ENCODE results near the gene POP4. TPM values are rescaled to one million over a fixed set of nuclear protein-coding genes. Genes with fewer than 3 reads are reported as not detected.

Gene POP4
- total and polyA plus RNA-seq, 2 donors (not counting 3 experiments of a cell fraction or from before 2014, with no cell fraction given) = 56.2 to 64.4 TPM

GRCh38 chr19:29650772-29651387 lies 44.8 kb downstream of the POP4 start:
- dilution Hi-C loops (cut with MboI; ENCODE audit: extremely low pct_ligation_motif_present, low sequenced_read_pairs) (no loop called here), intact Hi-C loops (cut with micrococcal nuclease) (no loop called here)
- FAIRE-seq (no peak), DNase-seq (ENCODE audit: low read depth, low spot score) (no peak)
- Histone ChIP-seq H3K4me3 (replicated peaks in 1 of 3; ENCODE audit: insufficient read depth in 1 of 3, low read depth in 1 of 3, low read length in 3 of 3) (no peak overlapping the region), H3K9me3 (replicated peaks; ENCODE audit: control insufficient read depth, insufficient read depth, low read length) (no peaks in the 10 kb centered on the region), H3K9me1 (replicated peaks; ENCODE audit: control insufficient read depth, extremely low read depth, insufficient read depth, low read length) (no peaks in the 10 kb centered on the region), H2AFZ (ENCODE audit: low read depth, low read length) (no peak overlapping the region), H4K20me1 (replicated peaks; ENCODE audit: control insufficient read depth, extremely low read depth, insufficient read depth, low read length) (no peaks in the 10 kb centered on the region), H3K36me3 (ENCODE audit: control insufficient read depth in 2 of 2, extremely low read depth in 1 of 2, insufficient read depth in 2 of 2, low read length in 2 of 2) (no peaks in the 10 kb centered on the region), H3K27me3 (ENCODE audit: control insufficient read depth in 2 of 2, insufficient read depth in 2 of 2, low read length in 2 of 2) (peaks cover 0 to 18% of the 10 kb centered on the region in 2 experiments), H3K4me2 (ENCODE audit: insufficient read depth, low read length) (no peak overlapping the region), H3K79me2 (ENCODE audit: control insufficient read depth, insufficient read depth, low read length) (no peaks in the 10 kb centered on the region), H3K27ac (ENCODE audit: insufficient read depth, low read depth, low read length) (no peak overlapping the region), H3K4me1 (ENCODE audit: control insufficient read depth, extremely low read depth, insufficient read depth, low read length) (no peaks in the 10 kb centered on the region), H3K9ac (replicated peaks; ENCODE audit: extremely low read depth, insufficient read depth, low read length) (no peak overlapping the region)
- BruUV-seq (replicated peaks) = no TSS peak
- ChIA-PET POLR2A (no interaction called here), CTCF (no interaction called here)
- TF ChIP-seq MYC (IDR thresholded peaks at IDR 0.05; ENCODE audit: low read depth, low read length) (no peak), POLR2A (IDR thresholded peaks at IDR 0.05; ENCODE audit: low read depth, low read length) (no peak), JUN (IDR thresholded peaks at IDR 0.05; ENCODE audit: borderline replicate concordance, insufficient read depth, insufficient read length, low read depth) (no peak), GATA2 (IDR thresholded peaks at IDR 0.05; ENCODE audit: insufficient read depth, insufficient read length, low read depth, low read length) (no peak), FOS (IDR thresholded peaks at IDR 0.05; ENCODE audit: borderline replicate concordance, insufficient read depth, low read length) (no peak), POLR2AphosphoS5 (IDR thresholded peaks at IDR 0.05; ENCODE audit: insufficient read depth, low read depth, low read length) (no peak), CTCF (IDR thresholded peaks at IDR 0.05; ENCODE audit: extremely low read depth in 1 of 2, insufficient read depth in 1 of 2, low read depth in 1 of 2, low read length in 2 of 2) (no peak), MAX (IDR thresholded peaks at IDR 0.05; ENCODE audit: insufficient read depth, insufficient read length) (no peak), EZH2 (IDR thresholded peaks at IDR 0.05; ENCODE audit: borderline replicate concordance, low read depth, low read length, severe bottlenecking) (no peak)
